ENCODE data around the gene PAX8.

The PAX8 gene

DNA sequence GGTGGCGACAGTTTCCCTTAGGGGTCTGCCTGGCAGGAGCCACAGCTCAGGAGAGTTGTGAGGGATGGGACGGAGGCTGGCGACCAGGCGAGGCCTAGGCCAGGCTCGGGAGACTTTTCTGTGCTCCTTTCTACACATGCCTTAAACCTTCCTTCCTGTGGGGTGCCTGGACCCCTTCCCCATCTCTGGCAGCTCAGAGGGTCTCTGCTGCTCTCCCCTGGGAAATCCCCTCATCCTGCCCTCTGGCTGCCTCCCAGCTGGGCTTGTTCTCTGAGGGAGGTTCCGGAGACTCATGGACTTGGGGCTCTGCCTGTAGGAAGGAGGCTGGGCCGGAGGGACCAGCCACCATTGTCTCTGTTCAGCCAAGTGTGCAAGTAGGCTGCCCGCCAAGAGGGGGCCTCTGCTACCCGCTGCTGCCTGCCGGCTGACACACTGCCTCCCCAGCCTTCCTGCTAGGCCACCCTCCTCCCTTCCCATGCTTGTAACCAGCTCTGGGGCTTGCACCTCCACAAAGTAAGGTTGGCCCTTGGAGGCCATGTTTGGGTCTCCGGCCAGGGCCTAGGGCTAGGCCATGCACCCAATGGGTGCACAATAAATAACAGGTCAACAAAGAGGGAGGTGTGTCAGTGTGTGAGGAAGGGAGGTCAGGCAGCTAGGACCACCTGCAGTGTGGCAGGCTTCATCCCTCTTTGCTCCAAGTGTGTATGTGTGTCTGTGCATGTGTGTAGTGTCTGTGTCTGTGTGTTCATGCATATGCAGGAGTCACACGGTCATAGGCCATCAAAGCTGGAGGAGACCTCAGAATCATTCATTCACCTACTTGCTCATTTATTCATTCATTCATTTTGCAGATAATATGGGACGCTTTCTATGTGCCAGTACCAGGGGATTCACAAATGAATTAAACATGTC lies 76.2 kb downstream of the PAX8 start:
- H3K79me2 ChIP-seq (ENCODE audit: low read length) = no peaks in the 10 kb centered on the region
- H3K4me1 ChIP-seq (ENCODE audit: low read length) = no peaks in the 10 kb centered on the region
- no peak overlapping the region for H3K27ac ChIP-seq (ENCODE audit: low read length)
- H2AFZ ChIP-seq (ENCODE audit: low read depth, low read length) = no peak overlapping the region
- no peak overlapping the region for H3K4me3 ChIP-seq (ENCODE audit: low read length)
- H3K9me3 ChIP-seq (ENCODE audit: insufficient read depth, low read length) = no peaks in the 10 kb centered on the region
- no peak overlapping the region for H3K9ac ChIP-seq (ENCODE audit: low read length)
- TF ChIP-seq, protein P1, sequence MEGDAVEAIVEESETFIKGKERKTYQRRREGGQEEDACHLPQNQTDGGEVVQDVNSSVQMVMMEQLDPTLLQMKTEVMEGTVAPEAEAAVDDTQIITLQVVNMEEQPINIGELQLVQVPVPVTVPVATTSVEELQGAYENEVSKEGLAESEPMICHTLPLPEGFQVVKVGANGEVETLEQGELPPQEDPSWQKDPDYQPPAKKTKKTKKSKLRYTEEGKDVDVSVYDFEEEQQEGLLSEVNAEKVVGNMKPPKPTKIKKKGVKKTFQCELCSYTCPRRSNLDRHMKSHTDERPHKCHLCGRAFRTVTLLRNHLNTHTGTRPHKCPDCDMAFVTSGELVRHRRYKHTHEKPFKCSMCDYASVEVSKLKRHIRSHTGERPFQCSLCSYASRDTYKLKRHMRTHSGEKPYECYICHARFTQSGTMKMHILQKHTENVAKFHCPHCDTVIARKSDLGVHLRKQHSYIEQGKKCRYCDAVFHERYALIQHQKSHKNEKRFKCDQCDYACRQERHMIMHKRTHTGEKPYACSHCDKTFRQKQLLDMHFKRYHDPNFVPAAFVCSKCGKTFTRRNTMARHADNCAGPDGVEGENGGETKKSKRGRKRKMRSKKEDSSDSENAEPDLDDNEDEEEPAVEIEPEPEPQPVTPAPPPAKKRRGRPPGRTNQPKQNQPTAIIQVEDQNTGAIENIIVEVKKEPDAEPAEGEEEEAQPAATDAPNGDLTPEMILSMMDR (IDR thresholded peaks at IDR 0.05; ENCODE audit: low read depth, low read length) = no peak
- no peak for TF ChIP-seq EZH2phosphoT487 (IDR thresholded peaks at IDR 0.05; ENCODE audit: low read depth)
- no peaks in the 10 kb centered on the region for H3K27me3 ChIP-seq (ENCODE audit: low read depth, low read length)
- H3K36me3 ChIP-seq (replicated peaks; ENCODE audit: low read depth, low read length) = peaks cover 27% of the 10 kb centered on the region
- H3K4me2 ChIP-seq (ENCODE audit: low read length) = no peak overlapping the region
- H4K20me1 ChIP-seq (ENCODE audit: insufficient read depth, low read length) = peaks cover 5% of the 10 kb centered on the region; the same call in 1 of the 2 replicates

DNA sequence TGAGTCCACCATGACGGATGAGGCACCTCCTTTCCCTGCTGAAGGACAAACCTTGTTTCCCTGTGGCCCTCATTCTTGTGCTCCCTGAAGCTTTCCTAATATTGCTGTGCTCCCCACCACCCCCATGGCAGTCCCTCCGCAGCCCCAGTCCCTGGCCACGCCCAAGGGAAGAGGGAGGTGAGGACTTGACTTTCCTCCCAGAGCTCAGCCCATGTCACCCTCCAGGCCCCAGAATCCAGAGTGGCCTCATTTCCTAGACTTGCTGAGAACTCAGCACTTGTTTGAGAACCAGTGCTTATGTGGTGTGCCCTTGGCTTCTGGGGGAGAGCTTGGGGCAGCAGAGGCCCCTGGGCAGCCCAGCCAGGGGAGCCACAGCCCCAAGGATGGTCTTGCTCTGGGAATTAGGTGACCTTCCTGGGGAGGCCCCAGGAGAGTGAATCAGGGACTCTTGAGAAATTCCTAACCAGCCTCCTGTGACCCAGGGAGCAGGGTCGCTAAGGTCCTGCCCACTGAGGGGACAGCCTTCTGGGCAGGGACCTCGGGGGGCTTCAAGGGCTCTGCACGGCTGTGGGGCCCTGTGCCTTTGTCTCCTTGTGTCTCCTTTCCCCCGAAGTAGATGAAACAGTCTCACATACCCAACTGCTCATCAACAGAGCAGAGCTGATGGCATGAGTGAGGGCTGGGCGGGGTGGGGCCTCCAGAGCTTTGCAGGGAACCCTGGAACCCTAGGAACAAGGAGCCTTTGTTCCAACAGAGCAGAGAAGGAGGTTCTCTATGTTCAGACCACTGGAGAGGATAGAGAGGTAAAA lies 77.0 kb downstream of the PAX8 start:
- H4K20me1 ChIP-seq (ENCODE audit: insufficient read depth, low read length) = peaks cover 5% of the 10 kb centered on the region; the same call in 1 of the 2 replicates
- H3K79me2 ChIP-seq (ENCODE audit: low read length) = no peaks in the 10 kb centered on the region
- H3K4me1 ChIP-seq (ENCODE audit: low read length) = no peaks in the 10 kb centered on the region
- no peak overlapping the region for H2AFZ ChIP-seq (ENCODE audit: low read depth, low read length)
- TF ChIP-seq, protein P1 (IDR thresholded peaks at IDR 0.05; ENCODE audit: low read depth, low read length) = no peak
- TF ChIP-seq EZH2phosphoT487 (IDR thresholded peaks at IDR 0.05; ENCODE audit: low read depth) = no peak
- H3K4me2 ChIP-seq (ENCODE audit: low read length) = no peak overlapping the region
- no peaks in the 10 kb centered on the region for H3K27me3 ChIP-seq (ENCODE audit: low read depth, low read length)
- H3K9me3 ChIP-seq (ENCODE audit: insufficient read depth, low read length) = no peaks in the 10 kb centered on the region
- H3K36me3 ChIP-seq (replicated peaks; ENCODE audit: low read depth, low read length) = peaks cover 36% of the 10 kb centered on the region
- no peak overlapping the region for H3K4me3 ChIP-seq (ENCODE audit: low read length)
- H3K9ac ChIP-seq (ENCODE audit: low read length) = no peak overlapping the region
- no peak overlapping the region for H3K27ac ChIP-seq (ENCODE audit: low read length)

DNA sequence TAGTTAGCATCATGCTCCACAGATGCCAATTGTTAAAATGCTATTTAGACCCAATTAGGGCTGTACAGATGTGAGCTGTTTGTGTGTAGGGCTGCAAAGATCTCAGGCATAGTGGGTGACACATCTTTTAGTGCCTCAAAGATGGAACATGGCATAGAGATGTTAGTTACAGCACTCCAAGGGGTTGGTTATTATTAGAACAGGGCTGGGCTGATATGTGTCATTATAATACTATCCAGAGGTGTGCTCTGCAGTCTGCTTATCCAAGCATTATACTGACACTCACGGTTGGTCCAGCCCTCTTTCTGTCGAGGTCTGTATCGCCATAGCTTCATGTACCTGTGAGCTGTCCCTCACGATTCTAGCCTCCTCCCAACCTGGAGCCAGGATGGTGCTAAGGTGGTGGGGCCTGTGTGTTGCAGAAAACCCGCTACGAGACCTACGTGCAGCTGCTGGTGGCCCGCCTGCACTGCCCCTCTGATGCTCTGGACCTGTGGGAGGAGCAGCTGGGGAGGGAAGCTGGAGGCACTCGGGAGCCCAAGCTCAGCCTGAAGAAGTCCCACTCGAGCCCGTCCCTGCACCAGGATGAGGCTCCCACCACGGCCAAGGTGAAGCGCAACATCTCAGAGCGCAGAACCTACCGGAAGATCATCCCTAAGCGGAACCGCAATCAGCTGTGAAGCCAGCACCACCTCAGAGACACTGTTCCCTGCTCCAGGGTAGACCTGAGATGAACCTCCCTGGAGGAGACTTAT lies 77.8 kb downstream of the PAX8 start:
- H3K4me3 ChIP-seq (ENCODE audit: low read length) = no peak overlapping the region
- H3K9ac ChIP-seq (ENCODE audit: low read length) = no peak overlapping the region
- no peaks in the 10 kb centered on the region for H3K4me1 ChIP-seq (ENCODE audit: low read length)
- no peak overlapping the region for H2AFZ ChIP-seq (ENCODE audit: low read depth, low read length)
- H3K27me3 ChIP-seq (ENCODE audit: low read depth, low read length) = no peaks in the 10 kb centered on the region
- TF ChIP-seq EZH2phosphoT487 (IDR thresholded peaks at IDR 0.05; ENCODE audit: low read depth) = no peak
- TF ChIP-seq, protein P1 (IDR thresholded peaks at IDR 0.05; ENCODE audit: low read depth, low read length) = no peak
- H4K20me1 ChIP-seq (ENCODE audit: insufficient read depth, low read length) = peaks cover 5% of the 10 kb centered on the region; the same call in 1 of the 2 replicates
- H3K36me3 ChIP-seq (replicated peaks; ENCODE audit: low read depth, low read length) = peaks cover 44% of the 10 kb centered on the region
- no peaks in the 10 kb centered on the region for H3K9me3 ChIP-seq (ENCODE audit: insufficient read depth, low read length)
- H3K4me2 ChIP-seq (ENCODE audit: low read length) = no peak overlapping the region
- H3K79me2 ChIP-seq (ENCODE audit: low read length) = no peaks in the 10 kb centered on the region
- no peak overlapping the region for H3K27ac ChIP-seq (ENCODE audit: low read length)
